ENCODE measurements around the gene LRRC28.

DNA sequence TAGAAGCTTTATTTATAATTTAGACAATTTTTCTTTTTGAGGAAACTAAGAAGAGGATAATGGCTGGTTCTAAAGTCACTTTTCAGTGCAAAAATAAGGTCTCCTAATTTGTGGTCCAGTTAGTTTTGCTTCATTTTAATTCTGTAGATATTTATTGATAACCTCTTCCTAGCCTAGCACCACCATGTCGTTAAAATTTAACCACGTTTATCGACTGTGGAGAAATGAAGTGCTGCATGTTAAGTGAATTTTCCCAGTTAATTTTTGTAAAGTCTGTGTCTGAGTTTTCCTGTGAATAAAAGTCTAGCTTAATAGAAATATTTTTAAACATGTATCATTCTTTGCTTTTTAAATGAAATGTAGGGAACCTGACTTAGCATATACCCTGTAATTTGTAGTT lies 16.7 kb downstream of the LRRC28 start:
- TF ChIP-seq, protein P1, sequence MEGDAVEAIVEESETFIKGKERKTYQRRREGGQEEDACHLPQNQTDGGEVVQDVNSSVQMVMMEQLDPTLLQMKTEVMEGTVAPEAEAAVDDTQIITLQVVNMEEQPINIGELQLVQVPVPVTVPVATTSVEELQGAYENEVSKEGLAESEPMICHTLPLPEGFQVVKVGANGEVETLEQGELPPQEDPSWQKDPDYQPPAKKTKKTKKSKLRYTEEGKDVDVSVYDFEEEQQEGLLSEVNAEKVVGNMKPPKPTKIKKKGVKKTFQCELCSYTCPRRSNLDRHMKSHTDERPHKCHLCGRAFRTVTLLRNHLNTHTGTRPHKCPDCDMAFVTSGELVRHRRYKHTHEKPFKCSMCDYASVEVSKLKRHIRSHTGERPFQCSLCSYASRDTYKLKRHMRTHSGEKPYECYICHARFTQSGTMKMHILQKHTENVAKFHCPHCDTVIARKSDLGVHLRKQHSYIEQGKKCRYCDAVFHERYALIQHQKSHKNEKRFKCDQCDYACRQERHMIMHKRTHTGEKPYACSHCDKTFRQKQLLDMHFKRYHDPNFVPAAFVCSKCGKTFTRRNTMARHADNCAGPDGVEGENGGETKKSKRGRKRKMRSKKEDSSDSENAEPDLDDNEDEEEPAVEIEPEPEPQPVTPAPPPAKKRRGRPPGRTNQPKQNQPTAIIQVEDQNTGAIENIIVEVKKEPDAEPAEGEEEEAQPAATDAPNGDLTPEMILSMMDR (IDR thresholded peaks at IDR 0.05): no peak
- no peak for TF ChIP-seq POLR2A (IDR thresholded peaks at IDR 0.05)
